Hepatocyte (in vitro differentiated cells): ENCODE data around the gene FAM89B. TPM values are rescaled to one million over a fixed set of nuclear protein-coding genes. Genes with fewer than 3 reads are reported as not detected.

Source experiments
- DNase-seq: peaks from one replicate; pipeline ENCODE4 v3.0.0-alpha.2; 2016; ENCODE audit warnings: low spot score
- H2AFZ ChIP-seq: fragments of 200-600 bp; sonication (generic); 2 replicates; pipeline ENCODE4 v1.6.0; 2016; ENCODE audit warnings: antibody characterized with exemption, mild to moderate bottlenecking
- H3K27ac ChIP-seq: fragments of 200-600 bp; sonication (generic); 2 replicates; pipeline ENCODE4 v1.5.1; 2016; ENCODE audit warnings: mild to moderate bottlenecking
- H3K27me3 ChIP-seq: fragments of 200-600 bp; sonication (generic); 2 replicates; pipeline ENCODE4 v1.6.1; 2016
- H3K36me3 ChIP-seq: fragments of 200-600 bp; sonication (generic); replicated peaks from 2 replicates; pipeline ENCODE4 v1.5.1; 2016; ENCODE audit warnings: low read depth; ENCODE audit not compliant: insufficient read depth
- H3K4me1 ChIP-seq: fragments of 200-600 bp; sonication (generic); 2 replicates; pipeline ENCODE4 v1.5.1; 2016; ENCODE audit warnings: mild to moderate bottlenecking, moderate library complexity; ENCODE audit not compliant: insufficient read depth
- H3K4me2 ChIP-seq: fragments of 200-600 bp; sonication (generic); 2 replicates; pipeline ENCODE4 v1.6.0; 2016
- H3K4me3 ChIP-seq: fragments of 200-600 bp; sonication (generic); 2 replicates; pipeline ENCODE4 v1.5.1; 2016; ENCODE audit warnings: mild to moderate bottlenecking
- H3K79me2 ChIP-seq: fragments of 200-600 bp; sonication (generic); 2 replicates; pipeline ENCODE4 v1.6.0; 2017; ENCODE audit warnings: mild to moderate bottlenecking
- H3K9me2 ChIP-seq: fragments of 200-600 bp; sonication (generic); replicated peaks from 2 replicates; pipeline ENCODE4 v1.6.0; 2017; ENCODE audit warnings: mild to moderate bottlenecking; ENCODE audit not compliant: insufficient read depth
- H3K9me3 ChIP-seq: fragments of 200-600 bp; sonication (generic); 2 replicates; pipeline ENCODE4 v1.5.1; 2016; ENCODE audit warnings: low read depth, mild to moderate bottlenecking
- H4K20me1 ChIP-seq: fragments of 200-600 bp; sonication (generic); 2 replicates; pipeline ENCODE4 v1.6.0; 2016; ENCODE audit warnings: mild to moderate bottlenecking; ENCODE audit not compliant: insufficient read depth, poor library complexity, severe bottlenecking
- EZH2 ChIP-seq: fragments of 200-600 bp; sonication (generic); IDR thresholded peaks from 2 replicates; pipeline ENCODE4 v1.6.1; 2016; ENCODE audit warnings: antibody characterized with exemption, mild to moderate bottlenecking, borderline replicate concordance
- EZH2phosphoT487 ChIP-seq: fragments of 200-600 bp; sonication (generic); IDR thresholded peaks from one replicate; pipeline ENCODE4 v1.6.1; 2018; ENCODE audit warnings: antibody characterized with exemption, mild to moderate bottlenecking, low read depth, moderate library complexity; ENCODE audit not compliant: unreplicated experiment, severe bottlenecking
- WGBS: methylation state at CpG from one replicate; pipeline ENCODE4 v1.1.6; 2016; ENCODE audit warnings: low lambda C conversion rate; ENCODE audit errors: missing lambda C conversion rate; 5-methylcytosine and 5-hydroxymethylcytosine counted together
- polyA plus RNA-seq: library from polyadenylated mRNA; unstranded; fragments of >200 nt; fragmentation: Nextera tagmentation; extraction: Ambion mirVana; gene quantifications from 2 replicates; pipeline ENCODE4 v1.2.1, GENCODE V29; 2016
- total RNA-seq: library from RNA; depleted of rRNA; stranded (reverse); fragments of >200 nt; gene quantifications from 2 replicates; pipeline ENCODE4 v1.2.3, GENCODE V29; 2014
- TF ChIP-seq, protein P1 (sequence below): fragments of 200-600 bp; sonication (generic); IDR thresholded peaks from 2 replicates; pipeline ENCODE4 v1.5.1; 2016; ENCODE audit warnings: antibody characterized with exemption, mild to moderate bottlenecking; ENCODE audit not compliant: poor library complexity

FAM89B gene
- total and polyA plus RNA-seq, 2 experiments from 2014 or later = 34.1 to 112 TPM

DNA sequence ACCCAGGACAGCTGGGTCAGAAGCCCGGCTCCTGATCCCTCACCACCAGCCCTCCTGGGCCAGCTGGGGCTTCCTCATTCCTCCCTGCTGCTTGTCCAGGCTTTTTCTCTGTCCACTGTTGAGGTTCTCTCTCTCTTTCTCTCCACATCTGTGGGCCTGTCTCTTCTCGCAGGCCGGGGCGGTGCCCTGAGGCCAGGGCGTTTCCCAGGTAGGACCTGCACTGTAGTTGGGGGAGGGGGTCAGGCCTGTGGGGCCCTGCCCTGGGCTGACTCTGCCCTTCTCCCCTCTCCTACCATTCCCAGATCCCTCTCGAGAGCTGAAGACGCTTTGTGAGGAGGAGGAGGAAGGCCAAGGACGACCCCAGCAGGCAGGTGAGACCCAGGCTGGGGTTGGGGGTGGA, 8.4 kb downstream of the FAM89B start:
- H3K4me2 ChIP-seq = no peak overlapping the region
- no peak for DNase-seq
- peaks cover 20% of the 10 kb centered on the region for H3K27me3 ChIP-seq
- no peaks in the 10 kb centered on the region for H4K20me1 ChIP-seq
- TF ChIP-seq EZH2 (no peak), EZH2phosphoT487 (no peak)
- TF ChIP-seq, protein P1, sequence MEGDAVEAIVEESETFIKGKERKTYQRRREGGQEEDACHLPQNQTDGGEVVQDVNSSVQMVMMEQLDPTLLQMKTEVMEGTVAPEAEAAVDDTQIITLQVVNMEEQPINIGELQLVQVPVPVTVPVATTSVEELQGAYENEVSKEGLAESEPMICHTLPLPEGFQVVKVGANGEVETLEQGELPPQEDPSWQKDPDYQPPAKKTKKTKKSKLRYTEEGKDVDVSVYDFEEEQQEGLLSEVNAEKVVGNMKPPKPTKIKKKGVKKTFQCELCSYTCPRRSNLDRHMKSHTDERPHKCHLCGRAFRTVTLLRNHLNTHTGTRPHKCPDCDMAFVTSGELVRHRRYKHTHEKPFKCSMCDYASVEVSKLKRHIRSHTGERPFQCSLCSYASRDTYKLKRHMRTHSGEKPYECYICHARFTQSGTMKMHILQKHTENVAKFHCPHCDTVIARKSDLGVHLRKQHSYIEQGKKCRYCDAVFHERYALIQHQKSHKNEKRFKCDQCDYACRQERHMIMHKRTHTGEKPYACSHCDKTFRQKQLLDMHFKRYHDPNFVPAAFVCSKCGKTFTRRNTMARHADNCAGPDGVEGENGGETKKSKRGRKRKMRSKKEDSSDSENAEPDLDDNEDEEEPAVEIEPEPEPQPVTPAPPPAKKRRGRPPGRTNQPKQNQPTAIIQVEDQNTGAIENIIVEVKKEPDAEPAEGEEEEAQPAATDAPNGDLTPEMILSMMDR = no peak
- H3K36me3 ChIP-seq = no peaks in the 10 kb centered on the region
- H3K4me1 ChIP-seq = peaks cover 20% of the 10 kb centered on the region
- no peaks in the 10 kb centered on the region for H3K9me2 ChIP-seq
- no peak overlapping the region for H3K4me3 ChIP-seq
- no peak overlapping the region for H3K27ac ChIP-seq
- H2AFZ ChIP-seq = no peak overlapping the region
- no peaks in the 10 kb centered on the region for H3K79me2 ChIP-seq
- no peaks in the 10 kb centered on the region for H3K9me3 ChIP-seq
- 85% methylated on average over 7 of the region's 8 CpGs for WGBS

DNA sequence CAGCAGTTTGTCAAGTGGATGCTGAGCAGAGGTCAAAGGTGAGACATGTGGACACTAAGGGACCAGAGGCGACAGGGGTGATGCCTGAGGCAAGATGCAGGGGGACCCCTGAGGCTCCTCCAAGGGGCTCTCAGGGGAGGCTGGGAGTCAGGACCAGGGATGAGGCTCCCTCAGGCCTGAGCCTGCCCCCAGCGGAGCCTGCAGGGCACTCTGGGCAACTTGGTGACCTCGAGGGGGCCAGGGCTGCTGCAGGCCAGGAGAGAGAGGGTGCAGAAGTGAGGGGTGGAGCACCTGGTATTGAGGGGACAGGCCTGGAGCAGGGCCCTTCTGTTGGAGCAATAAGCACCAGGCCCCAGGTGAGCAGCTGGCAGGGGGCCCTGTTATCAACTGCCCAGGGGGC, 9.6 kb downstream of the FAM89B start:
- Histone ChIP-seq H3K4me1 (peaks cover 11% of the 10 kb centered on the region), H3K79me2 (no peaks in the 10 kb centered on the region), H3K4me3 (no peak overlapping the region), H3K36me3 (no peaks in the 10 kb centered on the region), H4K20me1 (no peaks in the 10 kb centered on the region), H3K27ac (no peak overlapping the region), H2AFZ (no peak overlapping the region), H3K9me2 (no peaks in the 10 kb centered on the region), H3K4me2 (no peak overlapping the region), H3K27me3 (peaks cover 20% of the 10 kb centered on the region), H3K9me3 (no peaks in the 10 kb centered on the region)
- WGBS = 93% methylated on average over 3 of the region's 3 CpGs
- no peak for DNase-seq
- TF ChIP-seq EZH2 (no peak), EZH2phosphoT487 (no peak)
- TF ChIP-seq, protein P1 = no peak

DNA sequence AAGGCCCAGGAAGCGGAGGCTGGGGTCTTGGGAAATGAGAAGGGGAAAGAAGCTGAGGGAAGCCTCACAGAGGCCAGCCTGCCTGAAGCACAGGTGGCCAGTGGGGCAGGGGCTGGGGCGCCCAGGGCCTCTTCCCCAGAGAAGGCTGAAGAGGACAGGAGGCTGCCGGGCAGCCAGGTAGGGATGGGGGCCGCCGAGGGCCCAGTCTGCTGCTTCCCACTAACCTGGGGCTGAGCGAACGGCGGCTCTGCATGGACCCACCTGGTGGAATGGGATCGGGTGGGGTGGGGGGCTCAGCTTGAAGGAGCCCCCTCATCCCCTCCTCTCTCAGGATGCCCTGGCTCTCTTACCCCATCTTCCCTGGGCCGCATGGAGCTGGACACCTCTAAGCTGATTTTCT, 11.3 kb downstream of the FAM89B start:
- Histone ChIP-seq H3K9me3 (no peaks in the 10 kb centered on the region), H3K9me2 (no peaks in the 10 kb centered on the region), H2AFZ (no peak overlapping the region), H3K4me3 (no peak overlapping the region), H3K27ac (no peak overlapping the region), H3K36me3 (no peaks in the 10 kb centered on the region), H3K79me2 (no peaks in the 10 kb centered on the region), H3K4me2 (no peak overlapping the region), H3K27me3 (peaks cover 20% of the 10 kb centered on the region), H4K20me1 (no peaks in the 10 kb centered on the region), H3K4me1 (no peaks in the 10 kb centered on the region)
- TF ChIP-seq, protein P1 = no peak
- no peak for TF ChIP-seq EZH2
- no peak for TF ChIP-seq EZH2phosphoT487
- WGBS = 91% methylated on average over 9 of the region's 10 CpGs
- no peak for DNase-seq

DNA sequence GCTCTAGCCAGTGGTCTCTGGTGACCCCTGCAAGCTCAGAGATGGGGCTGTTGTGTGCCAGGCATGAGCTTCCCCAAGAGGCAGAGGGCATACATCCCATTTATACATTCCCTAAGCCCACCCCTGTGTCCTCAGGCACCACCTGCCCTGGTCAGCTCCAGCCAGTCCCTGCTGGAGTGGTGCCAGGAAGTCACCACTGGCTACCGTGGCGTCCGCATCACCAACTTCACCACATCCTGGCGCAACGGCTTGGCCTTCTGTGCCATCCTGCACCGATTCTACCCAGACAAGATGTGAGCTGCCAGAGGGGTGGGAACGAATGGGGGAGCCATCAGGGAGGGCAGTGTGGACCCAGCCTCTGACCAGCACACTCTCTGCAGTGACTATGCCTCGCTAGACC, 11.8 kb downstream of the FAM89B start:
- no peaks in the 10 kb centered on the region for H3K36me3 ChIP-seq
- no peak overlapping the region for H3K4me3 ChIP-seq
- WGBS = 82% methylated on average over 8 of the region's 8 CpGs
- no peak overlapping the region for H3K27ac ChIP-seq
- TF ChIP-seq, protein P1 = no peak
- TF ChIP-seq EZH2phosphoT487 = no peak
- TF ChIP-seq EZH2 = no peak
- peaks cover 20% of the 10 kb centered on the region for H3K27me3 ChIP-seq
- no peaks in the 10 kb centered on the region for H3K4me1 ChIP-seq
- H3K79me2 ChIP-seq = no peaks in the 10 kb centered on the region
- DNase-seq = no peak
- H3K9me3 ChIP-seq = no peaks in the 10 kb centered on the region
- H2AFZ ChIP-seq = no peak overlapping the region
- H3K9me2 ChIP-seq = no peaks in the 10 kb centered on the region
- H4K20me1 ChIP-seq = no peaks in the 10 kb centered on the region
- no peak overlapping the region for H3K4me2 ChIP-seq
